AG09309 (cell line): ENCODE data around the gene SIDT2.

Source experiments
- DNase-seq: peaks from one replicate; pipeline ENCODE4 v3.0.0-alpha.2; 2010; ENCODE audit warnings: low read depth
- H3K4me3 ChIP-seq: 2 replicates; pipeline ENCODE4 v1.5.1; 2011; ENCODE audit warnings: mild to moderate bottlenecking, low read depth, low read length, moderate library complexity; ENCODE audit not compliant: control insufficient read depth
- TF ChIP-seq, protein P1 (sequence below): IDR thresholded peaks from 2 replicates; pipeline ENCODE4 v1.5.1; 2011; ENCODE audit warnings: mild to moderate bottlenecking, low read depth, low read length, inconsistent platforms; ENCODE audit not compliant: insufficient read depth, control insufficient read depth; ENCODE audit errors: missing control alignments

Gene SIDT2

DNA sequence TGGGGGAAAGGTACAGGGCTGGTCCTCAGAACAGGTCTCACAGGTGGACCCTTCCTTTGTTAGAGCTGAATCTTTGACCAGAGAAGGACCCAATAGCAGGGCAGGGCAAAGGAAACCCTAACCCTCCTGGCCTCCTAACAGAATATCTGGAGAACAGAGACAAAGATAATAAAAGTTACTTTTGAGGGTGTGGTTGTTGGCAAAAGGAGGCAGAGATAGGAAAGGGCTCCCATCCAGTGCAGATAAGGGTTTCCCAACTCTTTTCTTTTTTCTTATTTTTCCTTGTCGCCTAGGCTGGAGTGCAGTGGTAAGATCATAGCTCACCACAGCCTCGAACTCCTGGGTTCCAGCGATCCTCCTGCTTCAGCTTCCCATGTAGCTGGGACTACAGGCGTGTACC is 41.5 kb downstream of the SIDT2 start:
- no peak for DNase-seq
- TF ChIP-seq, protein P1, sequence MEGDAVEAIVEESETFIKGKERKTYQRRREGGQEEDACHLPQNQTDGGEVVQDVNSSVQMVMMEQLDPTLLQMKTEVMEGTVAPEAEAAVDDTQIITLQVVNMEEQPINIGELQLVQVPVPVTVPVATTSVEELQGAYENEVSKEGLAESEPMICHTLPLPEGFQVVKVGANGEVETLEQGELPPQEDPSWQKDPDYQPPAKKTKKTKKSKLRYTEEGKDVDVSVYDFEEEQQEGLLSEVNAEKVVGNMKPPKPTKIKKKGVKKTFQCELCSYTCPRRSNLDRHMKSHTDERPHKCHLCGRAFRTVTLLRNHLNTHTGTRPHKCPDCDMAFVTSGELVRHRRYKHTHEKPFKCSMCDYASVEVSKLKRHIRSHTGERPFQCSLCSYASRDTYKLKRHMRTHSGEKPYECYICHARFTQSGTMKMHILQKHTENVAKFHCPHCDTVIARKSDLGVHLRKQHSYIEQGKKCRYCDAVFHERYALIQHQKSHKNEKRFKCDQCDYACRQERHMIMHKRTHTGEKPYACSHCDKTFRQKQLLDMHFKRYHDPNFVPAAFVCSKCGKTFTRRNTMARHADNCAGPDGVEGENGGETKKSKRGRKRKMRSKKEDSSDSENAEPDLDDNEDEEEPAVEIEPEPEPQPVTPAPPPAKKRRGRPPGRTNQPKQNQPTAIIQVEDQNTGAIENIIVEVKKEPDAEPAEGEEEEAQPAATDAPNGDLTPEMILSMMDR: no peak
- H3K4me3 ChIP-seq: no peak overlapping the region

DNA sequence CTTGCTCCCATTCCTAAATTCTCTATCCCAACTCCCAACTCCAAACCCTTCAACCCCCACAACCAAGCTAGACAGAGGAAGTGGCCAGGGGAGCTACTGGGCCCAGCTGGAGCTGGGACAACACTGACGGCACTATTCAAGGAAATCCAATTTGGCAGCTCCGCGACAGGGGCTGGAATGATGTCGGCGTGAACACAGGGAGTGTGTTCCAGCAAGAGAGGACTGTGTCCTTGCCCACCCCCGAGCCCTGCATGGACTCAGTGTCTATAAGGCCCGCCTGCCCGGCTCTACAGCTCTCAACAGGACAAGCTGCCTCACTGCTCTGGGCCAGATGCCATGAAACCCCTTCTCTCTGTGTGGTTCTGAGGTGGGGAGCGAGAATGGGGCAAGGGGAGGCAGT is 42.0 kb downstream of the SIDT2 start:
- DNase-seq: no peak
- TF ChIP-seq, protein P1: no peak
- no peak overlapping the region for H3K4me3 ChIP-seq

DNA sequence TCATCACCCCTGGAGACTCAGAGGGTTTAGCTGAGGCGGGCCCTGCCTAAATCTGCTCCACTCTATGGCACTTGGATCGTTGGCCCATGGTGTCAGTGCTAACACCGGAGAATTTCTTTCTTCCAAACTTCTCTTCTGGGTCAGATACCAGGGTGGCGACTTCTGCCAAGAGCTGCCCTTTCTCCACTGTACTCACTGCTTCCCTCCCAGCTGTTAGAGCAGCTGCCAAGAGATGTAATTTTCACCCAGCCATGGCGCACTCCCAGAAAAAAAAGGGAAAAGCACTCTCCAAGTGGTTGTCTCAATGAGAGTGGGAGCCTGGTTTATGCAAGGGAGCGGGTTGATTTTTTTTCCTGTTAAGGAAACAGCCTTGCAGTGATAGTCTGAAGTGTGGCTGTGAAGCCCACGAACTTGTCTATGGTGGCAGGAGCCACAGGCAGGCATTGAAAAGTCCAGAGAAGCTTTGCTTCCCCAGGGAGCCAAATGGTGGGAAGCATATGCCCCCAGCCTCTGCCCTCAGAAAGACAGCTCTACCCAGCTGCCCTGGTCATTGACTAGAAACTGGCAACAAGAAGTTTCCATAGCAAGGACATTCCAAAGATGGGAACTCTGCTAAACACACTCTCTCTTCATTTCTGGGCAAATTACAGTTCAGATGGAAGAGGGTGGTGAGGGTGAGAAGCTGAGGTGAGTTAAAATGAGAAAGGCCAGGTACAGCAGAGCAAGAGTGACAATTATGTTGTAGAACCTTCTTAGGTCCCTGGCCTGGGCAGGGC is 42.6 kb downstream of the SIDT2 start:
- DNase-seq: no peak
- no peak overlapping the region for H3K4me3 ChIP-seq
- TF ChIP-seq, protein P1: no peak

DNA sequence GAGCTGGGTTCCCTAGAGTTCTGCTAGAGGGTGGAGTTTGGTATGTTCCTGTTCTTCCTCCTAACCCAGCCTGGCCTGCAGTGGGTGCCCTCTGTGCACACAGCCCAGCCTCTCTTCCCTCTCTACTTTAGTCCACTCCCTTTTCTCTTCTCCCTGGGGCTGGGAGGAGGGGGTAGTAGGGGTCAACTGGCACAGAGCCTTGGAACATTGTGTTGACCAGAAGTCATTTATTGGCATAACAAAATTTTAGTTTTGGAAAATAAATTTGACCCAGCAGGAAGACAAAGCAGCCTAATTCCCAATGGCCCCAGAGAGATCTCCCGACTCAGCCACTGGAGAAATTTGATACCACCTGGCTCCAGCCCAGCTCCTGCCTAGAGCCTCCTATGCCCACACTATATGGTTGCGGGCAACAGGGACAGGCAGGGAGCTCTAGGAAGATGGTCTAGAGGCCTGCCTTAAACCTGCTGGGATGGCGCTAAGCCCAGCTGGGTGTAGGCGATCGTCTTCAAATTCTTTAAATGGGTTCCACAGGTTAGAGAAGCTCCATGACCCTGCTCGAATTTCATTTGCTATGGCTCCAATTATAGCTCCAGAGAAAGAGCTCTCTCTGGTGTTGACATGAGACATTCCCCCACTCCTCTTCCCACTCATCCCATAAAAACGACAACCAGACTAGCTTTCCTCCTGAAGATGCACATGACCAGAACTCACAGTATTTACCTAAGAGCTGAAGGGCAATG is 43.4 kb downstream of the SIDT2 start:
- H3K4me3 ChIP-seq: no peak overlapping the region
- no peak for DNase-seq
- TF ChIP-seq, protein P1: peak; percentile 23

DNA sequence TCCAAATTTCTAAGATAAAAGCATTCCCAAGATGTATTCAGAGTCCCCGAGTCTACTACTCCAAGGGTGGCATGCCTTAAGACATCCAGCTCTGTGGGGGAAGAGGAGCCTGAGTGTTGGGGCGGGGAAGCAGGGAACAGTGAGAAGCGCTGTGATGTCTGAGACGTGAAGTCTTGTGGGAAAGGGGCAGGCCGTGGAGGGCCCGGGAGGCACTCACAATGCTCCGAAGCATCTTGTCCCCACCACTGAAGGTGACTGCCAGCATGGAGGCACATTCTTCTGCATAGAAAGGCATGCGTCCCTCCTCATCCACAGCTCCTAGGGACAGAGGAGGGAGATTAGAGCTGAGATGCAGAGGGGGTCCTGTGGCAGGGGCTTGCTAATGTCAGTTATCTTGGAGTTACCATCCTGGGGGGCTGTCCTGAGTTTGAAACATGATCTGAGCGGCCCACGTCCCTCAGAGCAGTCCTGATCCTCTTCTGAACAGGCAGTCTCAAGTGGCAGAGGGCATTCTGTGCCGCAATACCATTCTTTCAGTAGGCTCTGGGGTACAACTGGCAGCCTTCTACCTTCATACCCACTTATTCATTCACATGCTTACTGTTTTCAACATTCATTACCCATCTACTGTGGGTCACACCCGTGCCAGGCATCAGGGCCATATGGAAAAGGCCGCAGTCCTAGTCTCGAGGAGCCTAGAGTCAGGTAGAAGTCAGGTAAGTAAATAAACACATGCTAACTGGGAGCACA is 44.6 kb downstream of the SIDT2 start:
- TF ChIP-seq, protein P1: no peak
- H3K4me3 ChIP-seq: no peak overlapping the region
- DNase-seq: no peak
